Right lobe of liver (tissue), 4 donors: ENCODE results near the gene CELSR1.

Experiments used
- POLR2A ChIP-seq: fragments of 450-650 bp; IDR thresholded peaks from one replicate; pipeline ENCODE4 v1.6.1; 2017; ENCODE audit warnings: antibody characterized with exemption, mild to moderate bottlenecking
- TF ChIP-seq, protein P1 (sequence below), 4 donors: fragments of 200-600 bp in 3 of 4; fragments of 450-650 bp in 1 of 4; IDR thresholded peaks; one replicate each; pipeline versions ENCODE4 v1.5.1 to v1.8.0; 2016 to 2022; ENCODE audit warnings: antibody characterized with exemption in 4 of 4, mild to moderate bottlenecking in 2 of 4
- donor health status: DM: no; HTN: no; CAD: no.
- donor health status: DM: no; HTN: no; CAD: no.
- donor health status: DM: no; HTN: yes; CAD: no.

GRCh38 chr22:46564084-46564714, 26.8 kb upstream of the CELSR1 start:
- no peak for TF ChIP-seq POLR2A
- TF ChIP-seq, protein P1, sequence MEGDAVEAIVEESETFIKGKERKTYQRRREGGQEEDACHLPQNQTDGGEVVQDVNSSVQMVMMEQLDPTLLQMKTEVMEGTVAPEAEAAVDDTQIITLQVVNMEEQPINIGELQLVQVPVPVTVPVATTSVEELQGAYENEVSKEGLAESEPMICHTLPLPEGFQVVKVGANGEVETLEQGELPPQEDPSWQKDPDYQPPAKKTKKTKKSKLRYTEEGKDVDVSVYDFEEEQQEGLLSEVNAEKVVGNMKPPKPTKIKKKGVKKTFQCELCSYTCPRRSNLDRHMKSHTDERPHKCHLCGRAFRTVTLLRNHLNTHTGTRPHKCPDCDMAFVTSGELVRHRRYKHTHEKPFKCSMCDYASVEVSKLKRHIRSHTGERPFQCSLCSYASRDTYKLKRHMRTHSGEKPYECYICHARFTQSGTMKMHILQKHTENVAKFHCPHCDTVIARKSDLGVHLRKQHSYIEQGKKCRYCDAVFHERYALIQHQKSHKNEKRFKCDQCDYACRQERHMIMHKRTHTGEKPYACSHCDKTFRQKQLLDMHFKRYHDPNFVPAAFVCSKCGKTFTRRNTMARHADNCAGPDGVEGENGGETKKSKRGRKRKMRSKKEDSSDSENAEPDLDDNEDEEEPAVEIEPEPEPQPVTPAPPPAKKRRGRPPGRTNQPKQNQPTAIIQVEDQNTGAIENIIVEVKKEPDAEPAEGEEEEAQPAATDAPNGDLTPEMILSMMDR (IDR thresholded peaks at IDR 0.05): no peak
